HepG2 (cell line): ENCODE measurements around the gene CUEDC2. TPM values are rescaled to one million over a fixed set of nuclear protein-coding genes. Genes with fewer than 3 reads are reported as not detected.

ENCODE experiments used
- AKAP8 ChIP-seq: sonication (generic); formaldehyde crosslinking; IDR thresholded peaks from 2 replicates; pipeline ENCODE4 v1.5.1; 2020; ENCODE audit warnings: mild to moderate bottlenecking, missing genetic modification reagents
- ARHGAP35 ChIP-seq: sonication (generic); formaldehyde crosslinking; IDR thresholded peaks from 2 replicates; pipeline ENCODE4 v1.9.0; 2022; ENCODE audit warnings: mild to moderate bottlenecking, inconsistent platforms, moderate library complexity, missing genetic modification reagents, borderline replicate concordance
- IRF2 ChIP-seq: IDR thresholded peaks from 2 replicates; pipeline ENCODE4 v1.6.1; 2018; ENCODE audit warnings: missing genetic modification reagents, missing compliant biosample characterization
- KAT8 ChIP-seq: IDR thresholded peaks from 2 replicates; pipeline ENCODE4 v1.6.1; 2016; ENCODE audit warnings: missing genetic modification reagents, missing compliant biosample characterization
- KLF6 ChIP-seq: IDR thresholded peaks from 2 replicates; pipeline ENCODE4 v1.8.0; 2016; ENCODE audit warnings: missing biosample characterization, missing genetic modification reagents
- NAIF1 ChIP-seq: sonication (generic); formaldehyde crosslinking; IDR thresholded peaks from 2 replicates; pipeline ENCODE4 v1.5.0; 2020; ENCODE audit warnings: mild to moderate bottlenecking, missing genetic modification reagents, borderline replicate concordance
- NBN ChIP-seq: fragments of 450-650 bp; conservative IDR thresholded peaks from 2 replicates; pipeline ENCODE4 v1.6.1; 2017
- PPARG ChIP-seq: conservative IDR thresholded peaks from 2 replicates; pipeline ENCODE4 v1.6.1; 2016; ENCODE audit warnings: missing biosample characterization, missing genetic modification reagents
- SIN3A ChIP-seq: IDR thresholded peaks from 2 replicates; pipeline ENCODE4 v1.6.1; 2011; ENCODE audit warnings: low read depth, mild to moderate bottlenecking, control low read depth, low read length, borderline replicate concordance
- SIX4 ChIP-seq: sonication (generic); formaldehyde crosslinking; IDR thresholded peaks from 2 replicates; pipeline ENCODE4 v1.4.0; 2020; ENCODE audit warnings: missing genetic modification reagents
- ZKSCAN8 ChIP-seq: IDR thresholded peaks from 2 replicates; pipeline ENCODE4 v1.6.1; 2016; ENCODE audit warnings: borderline replicate concordance, missing genetic modification reagents, missing compliant biosample characterization
- ZNF556 ChIP-seq: sonication (generic); formaldehyde crosslinking; IDR thresholded peaks from 2 replicates; pipeline ENCODE4 v1.4.0; 2020; ENCODE audit warnings: mild to moderate bottlenecking, missing genetic modification reagents, borderline replicate concordance
- ZNF768 ChIP-seq: sonication (generic); formaldehyde crosslinking; IDR thresholded peaks from 2 replicates; pipeline ENCODE4 v1.4.0; 2020; ENCODE audit warnings: missing genetic modification reagents
- ZNF775 ChIP-seq: sonication (generic); formaldehyde crosslinking; IDR thresholded peaks from 2 replicates; pipeline ENCODE4 v1.4.0; 2020; ENCODE audit warnings: missing genetic modification reagents, mild to moderate bottlenecking, moderate library complexity, borderline replicate concordance
- polyA plus RNA-seq, 8 experiments: library from polyadenylated mRNA; depleted of rRNA in 3 of 8; stranded (reverse) in 7 of 8; unstranded in 1 of 8; fragments of >200 nt; fragmentation: Illumina TruSeq in 4 of 8; extraction: Trizol in 4 of 8; gene quantifications; 2 replicates each; pipeline versions ENCODE4 v1.2.1 to v1.2.3, GENCODE V29; 2011 to 2016; ENCODE audit warnings: low read depth in 4 of 8, missing spikeins in 1 of 8, mixed read lengths in 1 of 8; ENCODE audit not compliant: insufficient read depth in 1 of 8
- total RNA-seq, 5 experiments: library from RNA; depleted of rRNA; stranded (reverse); fragments of >200 nt; fragmentation: Illumina TruSeq; extraction: Trizol; gene quantifications; 2 replicates each; pipeline ENCODE4 v1.2.3, GENCODE V29; 2016; ENCODE audit warnings: low read depth in 1 of 5
- TF ChIP-seq, protein P1 (sequence below): sonication (generic); formaldehyde crosslinking; IDR thresholded peaks from 2 replicates; pipeline ENCODE4 v1.5.0; 2020; ENCODE audit warnings: mild to moderate bottlenecking, missing genetic modification reagents
- TF ChIP-seq, protein P2 (sequence below): sonication (generic); formaldehyde crosslinking; conservative IDR thresholded peaks from 2 replicates; pipeline ENCODE4 v1.4.0; 2020; ENCODE audit warnings: mild to moderate bottlenecking, missing genetic modification reagents, moderate library complexity
- TF ChIP-seq, protein P3 (sequence below): sonication (generic); formaldehyde crosslinking; conservative IDR thresholded peaks from 2 replicates; pipeline ENCODE4 v1.8.0; 2022; ENCODE audit warnings: low read depth, missing genetic modification reagents

CUEDC2 gene
- total and polyA plus RNA-seq, 2 of the 13 experiments (the other 11 are each of a cell fraction or from before 2014, with no cell fraction given): 13.1 to 18.4 TPM

DNA sequence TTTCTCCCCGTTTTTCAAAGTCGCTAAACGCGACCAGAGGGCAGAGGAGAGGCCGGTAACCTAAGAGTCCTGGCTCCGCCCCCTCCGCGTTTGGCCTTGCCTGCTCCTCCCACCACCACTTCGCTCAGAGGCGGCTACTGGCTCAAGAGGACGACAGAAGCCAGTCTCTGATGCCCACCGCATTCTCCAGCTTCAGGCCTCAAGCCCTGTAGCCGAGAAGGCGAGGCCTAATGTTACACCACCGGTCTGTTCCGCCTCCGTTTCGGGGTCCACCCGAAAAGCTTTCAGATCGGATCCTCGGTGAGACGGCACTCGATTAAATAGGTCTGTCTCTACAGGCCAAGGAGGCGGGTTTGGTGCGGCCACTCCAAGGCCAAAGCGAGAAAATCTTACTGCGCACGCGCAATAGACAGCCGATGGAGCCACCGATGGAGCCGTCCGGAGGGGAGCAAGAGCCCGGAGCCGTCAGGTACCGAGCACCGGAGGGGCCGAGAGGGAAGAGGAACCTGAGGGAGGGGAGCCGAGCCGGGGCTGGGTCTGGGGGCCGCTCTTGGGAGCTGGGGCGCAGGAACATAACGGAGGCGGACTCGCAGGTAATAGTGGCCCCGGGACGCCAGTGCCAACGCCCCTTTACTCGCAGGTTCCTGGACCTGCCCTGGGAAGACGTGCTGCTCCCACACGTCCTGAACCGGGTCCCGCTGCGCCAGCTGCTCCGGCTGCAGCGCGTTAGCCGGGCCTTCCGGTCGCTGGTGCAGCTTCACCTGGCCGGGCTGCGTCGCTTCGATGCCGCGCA is 11.5 kb downstream of the CUEDC2 start, which contains the start of gene FBXL15 (continued):
- peak; percentile 64 for TF ChIP-seq ZNF768 (CRISPR knock-in tag)
- peak; percentile 76 for TF ChIP-seq PPARG (CRISPR knock-in tag)
- TF ChIP-seq, protein P1, sequence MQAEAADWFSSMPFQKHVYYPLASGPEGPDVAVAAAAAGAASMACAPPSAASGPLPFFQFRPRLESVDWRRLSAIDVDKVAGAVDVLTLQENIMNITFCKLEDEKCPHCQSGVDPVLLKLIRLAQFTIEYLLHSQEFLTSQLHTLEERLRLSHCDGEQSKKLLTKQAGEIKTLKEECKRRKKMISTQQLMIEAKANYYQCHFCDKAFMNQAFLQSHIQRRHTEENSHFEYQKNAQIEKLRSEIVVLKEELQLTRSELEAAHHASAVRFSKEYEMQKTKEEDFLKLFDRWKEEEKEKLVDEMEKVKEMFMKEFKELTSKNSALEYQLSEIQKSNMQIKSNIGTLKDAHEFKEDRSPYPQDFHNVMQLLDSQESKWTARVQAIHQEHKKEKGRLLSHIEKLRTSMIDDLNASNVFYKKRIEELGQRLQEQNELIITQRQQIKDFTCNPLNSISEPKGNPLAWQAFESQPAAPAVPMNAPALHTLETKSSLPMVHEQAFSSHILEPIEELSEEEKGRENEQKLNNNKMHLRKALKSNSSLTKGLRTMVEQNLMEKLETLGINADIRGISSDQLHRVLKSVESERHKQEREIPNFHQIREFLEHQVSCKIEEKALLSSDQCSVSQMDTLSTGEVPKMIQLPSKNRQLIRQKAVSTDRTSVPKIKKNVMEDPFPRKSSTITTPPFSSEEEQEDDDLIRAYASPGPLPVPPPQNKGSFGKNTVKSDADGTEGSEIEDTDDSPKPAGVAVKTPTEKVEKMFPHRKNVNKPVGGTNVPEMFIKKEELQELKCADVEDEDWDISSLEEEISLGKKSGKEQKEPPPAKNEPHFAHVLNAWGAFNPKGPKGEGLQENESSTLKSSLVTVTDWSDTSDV: peak; percentile 70; the same call in 1 of the 2 replicates
- TF ChIP-seq SIX4 (CRISPR knock-in tag): peak; percentile 17; the same call in 1 of the 2 replicates
- TF ChIP-seq ZNF775 (CRISPR knock-in tag): no peak
- TF ChIP-seq ARHGAP35: peak; percentile 21; the same call in 1 of the 2 replicates
- TF ChIP-seq, protein P2, sequence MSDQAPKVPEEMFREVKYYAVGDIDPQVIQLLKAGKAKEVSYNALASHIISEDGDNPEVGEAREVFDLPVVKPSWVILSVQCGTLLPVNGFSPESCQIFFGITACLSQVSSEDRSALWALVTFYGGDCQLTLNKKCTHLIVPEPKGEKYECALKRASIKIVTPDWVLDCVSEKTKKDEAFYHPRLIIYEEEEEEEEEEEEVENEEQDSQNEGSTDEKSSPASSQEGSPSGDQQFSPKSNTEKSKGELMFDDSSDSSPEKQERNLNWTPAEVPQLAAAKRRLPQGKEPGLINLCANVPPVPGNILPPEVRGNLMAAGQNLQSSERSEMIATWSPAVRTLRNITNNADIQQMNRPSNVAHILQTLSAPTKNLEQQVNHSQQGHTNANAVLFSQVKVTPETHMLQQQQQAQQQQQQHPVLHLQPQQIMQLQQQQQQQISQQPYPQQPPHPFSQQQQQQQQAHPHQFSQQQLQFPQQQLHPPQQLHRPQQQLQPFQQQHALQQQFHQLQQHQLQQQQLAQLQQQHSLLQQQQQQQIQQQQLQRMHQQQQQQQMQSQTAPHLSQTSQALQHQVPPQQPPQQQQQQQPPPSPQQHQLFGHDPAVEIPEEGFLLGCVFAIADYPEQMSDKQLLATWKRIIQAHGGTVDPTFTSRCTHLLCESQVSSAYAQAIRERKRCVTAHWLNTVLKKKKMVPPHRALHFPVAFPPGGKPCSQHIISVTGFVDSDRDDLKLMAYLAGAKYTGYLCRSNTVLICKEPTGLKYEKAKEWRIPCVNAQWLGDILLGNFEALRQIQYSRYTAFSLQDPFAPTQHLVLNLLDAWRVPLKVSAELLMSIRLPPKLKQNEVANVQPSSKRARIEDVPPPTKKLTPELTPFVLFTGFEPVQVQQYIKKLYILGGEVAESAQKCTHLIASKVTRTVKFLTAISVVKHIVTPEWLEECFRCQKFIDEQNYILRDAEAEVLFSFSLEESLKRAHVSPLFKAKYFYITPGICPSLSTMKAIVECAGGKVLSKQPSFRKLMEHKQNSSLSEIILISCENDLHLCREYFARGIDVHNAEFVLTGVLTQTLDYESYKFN (CRISPR knock-in tag): peak; percentile 49
- peak; percentile 97 for TF ChIP-seq KAT8
- TF ChIP-seq ZKSCAN8: 0 out of 2 replicates have a peak, but pooled peaks have one; percentile 17
- peak; percentile 67; the same call in 1 of the 2 replicates for TF ChIP-seq KLF6 (CRISPR knock-in tag)
- TF ChIP-seq AKAP8 (CRISPR knock-in tag): no peak
- peak; percentile 90 for TF ChIP-seq IRF2
- TF ChIP-seq, protein P3, sequence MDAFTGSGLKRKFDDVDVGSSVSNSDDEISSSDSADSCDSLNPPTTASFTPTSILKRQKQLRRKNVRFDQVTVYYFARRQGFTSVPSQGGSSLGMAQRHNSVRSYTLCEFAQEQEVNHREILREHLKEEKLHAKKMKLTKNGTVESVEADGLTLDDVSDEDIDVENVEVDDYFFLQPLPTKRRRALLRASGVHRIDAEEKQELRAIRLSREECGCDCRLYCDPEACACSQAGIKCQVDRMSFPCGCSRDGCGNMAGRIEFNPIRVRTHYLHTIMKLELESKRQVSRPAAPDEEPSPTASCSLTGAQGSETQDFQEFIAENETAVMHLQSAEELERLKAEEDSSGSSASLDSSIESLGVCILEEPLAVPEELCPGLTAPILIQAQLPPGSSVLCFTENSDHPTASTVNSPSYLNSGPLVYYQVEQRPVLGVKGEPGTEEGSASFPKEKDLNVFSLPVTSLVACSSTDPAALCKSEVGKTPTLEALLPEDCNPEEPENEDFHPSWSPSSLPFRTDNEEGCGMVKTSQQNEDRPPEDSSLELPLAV (CRISPR knock-in tag): no peak
- TF ChIP-seq NAIF1 (CRISPR knock-in tag): 0 out of 2 replicates have a peak, but pooled peaks have one; percentile 27
- TF ChIP-seq NBN: no peak
- no peak for TF ChIP-seq ZNF556
- TF ChIP-seq SIN3A: peak; percentile 89; the same call in 1 of the 2 replicates
